ENCODE data around the gene LRR1. TPM values are rescaled to one million over a fixed set of nuclear protein-coding genes. Genes with fewer than 3 reads are reported as not detected.

The LRR1 gene
- total RNA-seq, 5 donors from 2014 or later (not counting 1 experiment from before 2014, with no cell fraction given) = 7.6 to 15.7 (median 11.4) TPM

DNA sequence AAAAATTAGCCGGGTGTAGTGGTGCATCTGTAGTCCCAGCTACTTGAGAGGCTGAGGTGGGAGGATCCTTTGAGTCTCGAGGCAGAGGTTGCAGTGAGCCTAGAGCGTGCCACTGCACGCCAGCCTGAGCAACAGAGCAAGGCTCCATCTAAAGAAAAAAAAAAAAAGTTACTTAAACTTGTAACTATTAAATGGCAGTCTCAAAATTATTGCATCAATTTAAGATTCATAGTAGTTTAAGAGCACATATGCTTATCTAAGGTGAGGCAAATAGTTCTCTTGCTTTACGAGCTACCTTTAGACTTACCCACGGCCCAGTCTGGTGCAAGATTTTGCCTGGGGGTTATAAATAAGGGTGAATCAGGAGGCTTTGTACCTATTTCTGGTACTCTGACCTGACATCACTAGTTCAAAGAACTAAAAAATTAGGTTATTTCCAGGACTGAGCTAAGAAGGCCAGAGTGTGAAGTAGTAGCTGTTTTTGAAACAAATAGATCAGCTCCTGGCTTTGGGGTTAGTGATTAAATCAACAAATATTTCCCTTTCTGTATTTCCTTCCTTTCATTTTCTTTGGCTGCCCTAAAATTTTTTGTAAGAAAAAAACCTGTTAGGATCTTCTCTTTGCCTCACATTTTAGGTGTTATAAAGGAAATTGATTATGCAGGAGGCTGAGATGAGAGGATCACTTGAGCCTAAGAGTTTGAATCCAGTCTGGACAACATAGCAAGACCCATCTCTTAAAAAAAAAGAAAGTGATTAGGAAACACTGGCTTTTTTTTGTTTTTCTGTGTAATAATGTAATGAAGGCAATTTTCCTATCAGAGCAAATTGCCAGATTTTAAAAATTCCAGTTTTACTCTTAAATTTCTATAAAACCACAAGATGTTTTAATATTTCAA lies 25.4 kb downstream of the LRR1 start:
- Mint-ChIP-seq H3K27ac (peak overlapping the region; percentile 85 to 90), H3K9me3 (no peaks in the 10 kb centered on the region), H3K27me3 (no peaks in the 10 kb centered on the region), H3K4me3 (peak overlapping the region; percentile 97 to 99 (median 97)), H3K4me1 (peaks cover 47 to 58% (median 51%) of the 10 kb centered on the region in 3 donors), H3K36me3 (peaks cover 15% of the 10 kb centered on the region)
- CTCF ChIA-PET = interaction anchor here (0.5 to 2.9 kb wide), 11 partner anchors 8 to 360 kb away, joined by 3 to 26 read pairs (median 3); partner anchors contain the start of genes DNAAF2 (in 1 of the 2) and LRR1 (in 1 of the 2)
- ATAC-seq (replicated peaks in 1 of 4) (no peak), DNase-seq (peak in 3 of 35 experiments; percentile 11 to 64 (median 18))
- no peaks in the 10 kb centered on the region for H3K9me3 ChIP-seq
- H3K4me3 ChIP-seq (ENCODE audit: control insufficient read depth in 1 of 2, extremely low read depth in 1 of 2, low read length in 1 of 2) = no peak overlapping the region
- no peaks in the 10 kb centered on the region for H3K36me3 ChIP-seq (ENCODE audit: control insufficient read depth in 2 of 2, extremely low read depth in 1 of 2, insufficient read depth in 1 of 2, low read length in 1 of 2)
- POLR2A ChIA-PET = interaction anchor here in 1 of 2 donors (0.5 to 2.6 kb wide), 7 partner anchors 9 to 688 kb away, joined by 4 to 14 read pairs (median 5); partner anchors contain the start of genes DNAAF2, KLHDC2 and RPS29
- no peaks in the 10 kb centered on the region for H3K27me3 ChIP-seq (replicated peaks in 1 of 2; ENCODE audit: control insufficient read depth in 2 of 2, extremely low read depth in 1 of 2, insufficient read depth in 2 of 2, low read length in 1 of 2)
- H3K27ac ChIP-seq (ENCODE audit: low read length) = peak overlapping the region; percentile 64
- peaks cover 20 to 27% of the 10 kb centered on the region in 2 experiments for H3K4me1 ChIP-seq (ENCODE audit: control insufficient read depth in 1 of 2, extremely low read depth in 1 of 2, insufficient read depth in 2 of 2, low read length in 2 of 2)
- no CpG with 5 or more reads among the region's 6 CpGs for WGBS (ENCODE audit: insufficient coverage)

DNA sequence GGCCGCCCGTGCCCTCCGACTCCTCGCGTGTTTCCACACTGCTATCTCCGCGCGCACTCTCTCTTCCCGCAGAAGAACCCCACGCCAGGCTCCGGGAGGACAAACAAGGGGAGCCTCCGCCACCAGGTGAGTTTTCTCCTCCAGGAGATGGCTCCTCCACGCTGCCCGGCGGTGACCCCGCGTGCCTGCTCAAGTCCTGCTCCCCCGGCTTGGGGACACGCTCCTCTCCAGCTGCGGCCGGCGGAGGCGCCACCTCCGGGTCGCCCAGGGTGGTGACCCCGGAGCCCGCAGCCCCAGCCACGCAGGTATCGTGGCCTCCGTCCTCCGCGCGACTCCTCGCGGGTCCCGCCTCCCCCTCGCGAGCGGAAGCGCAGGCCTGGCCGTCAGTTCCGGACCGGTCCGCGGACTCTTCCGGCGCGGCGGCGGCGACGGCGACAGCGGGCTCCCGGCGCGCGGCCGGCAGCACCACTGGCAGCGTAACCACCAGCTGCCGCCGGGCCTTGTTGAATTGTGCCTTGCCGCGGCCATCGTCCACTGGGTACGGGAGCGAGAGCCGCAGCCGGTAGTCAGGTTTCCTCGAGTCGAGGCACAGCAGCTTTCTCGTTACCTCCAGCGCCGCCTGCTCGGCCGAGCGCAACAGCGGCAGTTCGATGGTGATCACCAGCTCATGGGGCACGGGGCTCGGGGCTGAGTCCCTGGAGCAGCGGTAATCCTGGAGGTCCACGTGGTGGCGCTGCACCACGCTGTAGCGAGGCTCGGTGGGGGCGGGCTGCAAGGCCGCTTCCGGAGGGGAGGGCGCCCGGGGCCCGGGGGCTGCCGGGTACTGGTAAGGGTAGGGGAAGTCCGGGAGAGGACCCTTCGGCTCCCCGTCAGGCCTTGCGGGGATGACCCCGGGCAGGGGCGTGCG lies 35.2 kb downstream of the LRR1 start:
- DNase-seq (peak; percentile 83 to 96 (median 91)), ATAC-seq (replicated peaks in 1 of 4) (peak; percentile 84 to 88 (median 85))
- H3K9me3 Mint-ChIP-seq = no peaks in the 10 kb centered on the region
- ChIA-PET POLR2A (interaction anchor here (0.6 to 2.7 kb wide), 12 partner anchors 10 to 481 kb away, joined by 3 to 59 read pairs (median 4); partner anchors contain the start of genes NEMF (in 2 of the 2), RPL36AL (in 2 of the 2), KLHDC2 (in 1 of the 2) and MGAT2 (in 1 of the 2)), CTCF (interaction anchor here (0.5 to 4.5 kb wide), 31 partner anchors 10 to 528 kb away, joined by 3 to 77 read pairs (median 4); partner anchors contain the start of genes MGAT2 (in 2 of the 2), RPL36AL (in 2 of the 2), KLHDC2 (in 1 of the 2) and LRR1 (in 1 of the 2))
- under 1% methylated on average over 97 of the region's 101 CpGs for WGBS (ENCODE audit: insufficient coverage)
- peak overlapping the region; percentile 95 to 99 (median 97) for H3K4me3 Mint-ChIP-seq
- peaks cover 48 to 68% (median 63%) of the 10 kb centered on the region in 3 donors for H3K4me1 Mint-ChIP-seq
- no peaks in the 10 kb centered on the region for H3K27me3 Mint-ChIP-seq
- H3K27ac Mint-ChIP-seq = peak overlapping the region; percentile 92 to 94
- peaks cover 17% of the 10 kb centered on the region for H3K36me3 Mint-ChIP-seq
- peak overlapping the region; percentile 92 to 96 for H3K4me3 ChIP-seq (ENCODE audit: control insufficient read depth in 1 of 2, extremely low read depth in 1 of 2, low read length in 1 of 2)
- no peaks in the 10 kb centered on the region for H3K27me3 ChIP-seq (replicated peaks in 1 of 2; ENCODE audit: control insufficient read depth in 2 of 2, extremely low read depth in 1 of 2, insufficient read depth in 2 of 2, low read length in 1 of 2)
- peak overlapping the region; percentile 98 for H3K27ac ChIP-seq (ENCODE audit: low read length)
- H3K4me1 ChIP-seq (ENCODE audit: control insufficient read depth in 1 of 2, extremely low read depth in 1 of 2, insufficient read depth in 2 of 2, low read length in 2 of 2) = peaks cover 4 to 41% of the 10 kb centered on the region in 2 experiments
- H3K9me3 ChIP-seq = no peaks in the 10 kb centered on the region
- peaks cover 0 to 5% of the 10 kb centered on the region in 2 donors for H3K36me3 ChIP-seq (ENCODE audit: control insufficient read depth in 2 of 2, extremely low read depth in 1 of 2, insufficient read depth in 1 of 2, low read length in 1 of 2)

DNA sequence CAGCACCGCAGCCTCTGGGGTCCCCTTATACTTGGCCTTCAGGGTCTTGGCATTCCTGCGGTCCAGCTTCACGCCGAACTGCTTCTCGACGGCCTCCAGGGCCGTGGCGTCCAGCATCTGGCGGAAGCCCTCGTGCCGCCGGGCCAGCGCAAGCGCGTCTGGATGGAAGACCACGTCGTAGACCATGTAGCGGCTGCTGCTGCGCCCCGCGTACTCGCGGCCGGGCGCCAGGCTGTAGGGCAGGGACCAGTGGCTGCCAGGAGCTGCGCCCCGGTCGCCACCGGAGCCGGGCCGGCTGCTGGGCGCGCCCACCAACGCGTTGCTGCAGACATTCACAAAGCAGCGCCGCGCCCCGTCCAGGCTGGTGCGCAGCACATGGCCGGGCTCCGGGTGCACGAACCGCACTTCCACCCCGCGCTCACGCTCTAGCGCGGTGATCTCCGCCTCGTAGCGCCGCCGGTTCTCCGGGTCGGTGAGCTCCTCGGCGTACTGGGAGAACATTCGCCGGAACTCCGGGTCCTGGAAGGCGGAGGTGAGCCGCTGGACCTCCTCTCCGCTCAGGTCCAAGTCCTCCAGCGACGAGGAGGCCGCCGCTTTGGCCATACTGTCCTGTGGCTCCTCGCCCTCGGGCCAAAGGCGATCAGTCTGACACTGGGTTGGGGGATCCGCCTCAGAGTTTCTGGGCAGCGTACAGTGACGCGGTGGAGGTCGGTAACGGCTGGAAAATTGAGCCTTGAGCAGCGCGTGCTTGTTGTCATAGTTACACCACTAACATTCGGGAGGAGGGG lies 36.0 kb downstream of the LRR1 start, which contains the start of gene DNAAF2:
Gene DNAAF2 (minus strand): TSS at position 698 of the 788 bp plus-strand sequence. CDS start 95 bp downstream, at position 603.
- POLR2A ChIA-PET = interaction anchor here (0.6 to 2.7 kb wide), 10 partner anchors 11 to 427 kb away, joined by 3 to 59 read pairs (median 4); partner anchors contain the start of genes NEMF (in 2 of the 2), RPL36AL (in 2 of the 2), KLHDC2 (in 1 of the 2) and MGAT2 (in 1 of the 2)
- Mint-ChIP-seq H3K4me1 (peaks cover 52 to 72% (median 66%) of the 10 kb centered on the region in 3 donors), H3K27ac (peak within 1 kb of the TSS; percentile 96 to 99), H3K36me3 (peaks cover 18% of the 10 kb centered on the region), H3K9me3 (no peaks in the 10 kb centered on the region), H3K4me3 (peak within 1 kb of the TSS; percentile 95 to 99 (median 97)), H3K27me3 (no peaks in the 10 kb centered on the region)
- CTCF ChIA-PET = interaction anchor here (0.6 to 4.5 kb wide), 24 partner anchors 11 to 612 kb away, joined by 3 to 77 read pairs (median 5); partner anchors contain the start of genes MGAT2 (in 2 of the 2), RPL36AL (in 2 of the 2), KLHDC2 (in 1 of the 2) and LRR1 (in 1 of the 2)
- Histone ChIP-seq H3K36me3 (ENCODE audit: control insufficient read depth in 2 of 2, extremely low read depth in 1 of 2, insufficient read depth in 1 of 2, low read length in 1 of 2) (peaks cover 0 to 5% of the 10 kb centered on the region in 2 donors), H3K4me3 (ENCODE audit: control insufficient read depth in 1 of 2, extremely low read depth in 1 of 2, low read length in 1 of 2) (peak within 1 kb of the TSS; percentile 92 to 96), H3K4me1 (ENCODE audit: control insufficient read depth in 1 of 2, extremely low read depth in 1 of 2, insufficient read depth in 2 of 2, low read length in 2 of 2) (peaks cover 4 to 40% of the 10 kb centered on the region in 2 experiments), H3K27me3 (replicated peaks in 1 of 2; ENCODE audit: control insufficient read depth in 2 of 2, extremely low read depth in 1 of 2, insufficient read depth in 2 of 2, low read length in 1 of 2) (no peaks in the 10 kb centered on the region), H3K9me3 (no peaks in the 10 kb centered on the region), H3K27ac (ENCODE audit: low read length) (peak within 1 kb of the TSS; percentile 98)
- ATAC-seq (replicated peaks in 1 of 4) (peak; percentile 42 to 55 (median 54)), DNase-seq (peak in 34 of 35 experiments; percentile 40 to 84 (median 56))
- under 1% methylated on average over 79 of the region's 80 CpGs for WGBS (ENCODE audit: insufficient coverage)

DNA sequence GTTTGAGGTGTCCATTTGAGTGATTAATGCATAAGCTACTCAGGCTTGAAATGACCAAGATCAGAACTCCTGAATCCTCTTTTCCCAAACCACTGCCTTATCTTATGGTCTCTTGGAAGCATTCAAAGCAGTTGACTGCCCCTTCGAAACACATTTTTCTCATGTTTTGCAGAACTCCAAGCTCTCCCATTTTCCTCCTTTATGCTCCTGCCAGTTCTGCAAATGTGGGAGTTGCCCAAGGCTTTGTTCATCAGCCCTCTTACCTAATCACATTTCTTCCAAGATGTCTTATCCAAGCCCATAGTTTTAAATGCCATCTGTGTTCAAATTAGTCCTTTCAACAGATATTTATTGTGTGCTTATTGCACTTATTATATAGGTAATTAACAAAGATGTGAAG lies 38.1 kb downstream of the LRR1 start:
- Histone ChIP-seq H3K9me3 (no peaks in the 10 kb centered on the region), H3K27ac (ENCODE audit: low read length) (peak overlapping the region; percentile 98), H3K27me3 (replicated peaks in 1 of 2; ENCODE audit: control insufficient read depth in 2 of 2, extremely low read depth in 1 of 2, insufficient read depth in 2 of 2, low read length in 1 of 2) (no peaks in the 10 kb centered on the region), H3K36me3 (ENCODE audit: control insufficient read depth in 2 of 2, extremely low read depth in 1 of 2, insufficient read depth in 1 of 2, low read length in 1 of 2) (peaks cover 0 to 11% of the 10 kb centered on the region in 2 donors), H3K4me3 (ENCODE audit: control insufficient read depth in 1 of 2, extremely low read depth in 1 of 2, low read length in 1 of 2) (no peak overlapping the region), H3K4me1 (ENCODE audit: control insufficient read depth in 1 of 2, extremely low read depth in 1 of 2, insufficient read depth in 2 of 2, low read length in 2 of 2) (peaks cover 2 to 41% of the 10 kb centered on the region in 2 experiments)
- Mint-ChIP-seq H3K27me3 (no peaks in the 10 kb centered on the region), H3K36me3 (peaks cover 18% of the 10 kb centered on the region), H3K4me3 (peak overlapping the region; percentile 64 to 97 (median 95)), H3K4me1 (peaks cover 58 to 70% (median 61%) of the 10 kb centered on the region in 3 donors), H3K27ac (peak overlapping the region; percentile 58 to 96), H3K9me3 (no peaks in the 10 kb centered on the region)
- ATAC-seq (replicated peaks in 1 of 4) (no peak), DNase-seq (no peak)
- ChIA-PET CTCF (interaction anchor here (0.6 to 2.2 kb wide), 4 partner anchors 16 to 590 kb away, joined by 3 to 13 read pairs (median 6); partner anchors contain the start of genes MGAT2 (in 1 of the 2), RPL36AL (in 1 of the 2) and RPS29 (in 1 of the 2)), POLR2A (interaction anchor here in 1 of 2 donors (0.5 to 0.7 kb wide), 3 partner anchors 52 to 732 kb away, joined by 3 to 5 read pairs (median 4); no protein-coding TSS in a partner anchor)
- WGBS (ENCODE audit: insufficient coverage) = no CpG with 5 or more reads among the region's 1 CpG

Measured in T-cell (primary cell).